Measurements from ENCODE around the gene C2orf68.

DNA sequence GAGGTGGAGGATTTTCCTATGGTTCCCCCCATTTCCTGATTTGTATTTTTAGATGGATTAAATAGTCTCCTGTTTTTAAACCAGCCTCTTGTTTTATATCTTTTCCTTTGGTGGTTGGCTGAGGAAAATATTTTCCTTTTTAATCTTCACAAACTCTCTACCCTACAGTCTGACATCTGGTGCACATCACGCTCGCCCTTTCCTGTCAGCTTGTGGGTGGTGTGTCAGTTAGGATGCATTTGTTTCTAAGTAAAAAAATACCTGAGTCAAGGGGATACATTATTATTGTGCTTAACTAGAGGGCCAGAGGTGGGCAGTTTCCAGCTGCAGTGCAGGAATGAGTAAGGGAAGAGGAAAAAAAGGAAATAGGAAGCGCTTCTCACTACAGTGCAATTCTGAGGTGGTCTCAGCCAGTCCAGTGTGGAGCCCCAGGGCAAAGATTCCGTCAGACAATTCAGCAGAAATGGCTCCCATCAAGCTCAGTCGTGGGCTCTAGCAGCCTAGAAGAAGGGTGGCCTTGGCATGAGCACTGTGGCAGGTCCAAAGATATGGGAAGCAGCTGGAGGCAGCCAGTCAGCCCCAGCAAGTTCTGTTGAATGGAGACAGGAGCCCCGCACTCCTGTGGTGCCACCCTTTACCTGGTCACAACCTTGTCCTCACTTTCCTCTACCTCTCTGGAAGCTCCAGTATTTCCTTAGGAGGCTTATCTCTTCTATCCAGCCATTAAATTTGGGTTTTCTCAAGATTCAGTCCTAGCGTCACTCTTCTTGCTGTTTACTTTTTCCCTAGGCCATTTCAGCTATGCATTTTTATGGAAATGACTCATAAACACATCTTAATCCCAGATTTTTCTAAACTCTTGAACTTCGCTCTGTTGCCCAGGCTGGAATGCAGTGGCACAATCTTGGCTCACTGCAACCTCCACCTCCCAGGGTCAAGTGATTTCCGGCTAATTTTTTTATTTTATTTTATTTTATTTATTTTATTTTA is 37.6 kb upstream of the C2orf68 start:
- TF ChIP-seq GABPA (IDR thresholded peaks at IDR 0.05; ENCODE audit: low read depth, low read length) (no peak), GABPA (CRISPR knock-in tag; IDR thresholded peaks at IDR 0.05; ENCODE audit: low read depth) (no peak), CBX5 (CRISPR knock-in tag; IDR thresholded peaks at IDR 0.05; ENCODE audit: borderline replicate concordance) (no peak), ATF1 (CRISPR knock-in tag; IDR thresholded peaks at IDR 0.05) (no peak), TFDP1 (CRISPR knock-in tag; IDR thresholded peaks at IDR 0.05; ENCODE audit: borderline replicate concordance) (no peak), ZNF720 (CRISPR knock-in tag; IDR thresholded peaks at IDR 0.05) (no peak)
- TF ChIP-seq, protein P1, sequence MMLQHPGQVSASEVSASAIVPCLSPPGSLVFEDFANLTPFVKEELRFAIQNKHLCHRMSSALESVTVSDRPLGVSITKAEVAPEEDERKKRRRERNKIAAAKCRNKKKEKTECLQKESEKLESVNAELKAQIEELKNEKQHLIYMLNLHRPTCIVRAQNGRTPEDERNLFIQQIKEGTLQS (CRISPR knock-in tag; IDR thresholded peaks at IDR 0.05) = no peak
- TF ChIP-seq, protein P2, sequence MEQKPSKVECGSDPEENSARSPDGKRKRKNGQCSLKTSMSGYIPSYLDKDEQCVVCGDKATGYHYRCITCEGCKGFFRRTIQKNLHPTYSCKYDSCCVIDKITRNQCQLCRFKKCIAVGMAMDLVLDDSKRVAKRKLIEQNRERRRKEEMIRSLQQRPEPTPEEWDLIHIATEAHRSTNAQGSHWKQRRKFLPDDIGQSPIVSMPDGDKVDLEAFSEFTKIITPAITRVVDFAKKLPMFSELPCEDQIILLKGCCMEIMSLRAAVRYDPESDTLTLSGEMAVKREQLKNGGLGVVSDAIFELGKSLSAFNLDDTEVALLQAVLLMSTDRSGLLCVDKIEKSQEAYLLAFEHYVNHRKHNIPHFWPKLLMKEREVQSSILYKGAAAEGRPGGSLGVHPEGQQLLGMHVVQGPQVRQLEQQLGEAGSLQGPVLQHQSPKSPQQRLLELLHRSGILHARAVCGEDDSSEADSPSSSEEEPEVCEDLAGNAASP (CRISPR knock-in tag; IDR thresholded peaks at IDR 0.05; ENCODE audit: borderline replicate concordance) = no peak
- TF ChIP-seq, protein P3, sequence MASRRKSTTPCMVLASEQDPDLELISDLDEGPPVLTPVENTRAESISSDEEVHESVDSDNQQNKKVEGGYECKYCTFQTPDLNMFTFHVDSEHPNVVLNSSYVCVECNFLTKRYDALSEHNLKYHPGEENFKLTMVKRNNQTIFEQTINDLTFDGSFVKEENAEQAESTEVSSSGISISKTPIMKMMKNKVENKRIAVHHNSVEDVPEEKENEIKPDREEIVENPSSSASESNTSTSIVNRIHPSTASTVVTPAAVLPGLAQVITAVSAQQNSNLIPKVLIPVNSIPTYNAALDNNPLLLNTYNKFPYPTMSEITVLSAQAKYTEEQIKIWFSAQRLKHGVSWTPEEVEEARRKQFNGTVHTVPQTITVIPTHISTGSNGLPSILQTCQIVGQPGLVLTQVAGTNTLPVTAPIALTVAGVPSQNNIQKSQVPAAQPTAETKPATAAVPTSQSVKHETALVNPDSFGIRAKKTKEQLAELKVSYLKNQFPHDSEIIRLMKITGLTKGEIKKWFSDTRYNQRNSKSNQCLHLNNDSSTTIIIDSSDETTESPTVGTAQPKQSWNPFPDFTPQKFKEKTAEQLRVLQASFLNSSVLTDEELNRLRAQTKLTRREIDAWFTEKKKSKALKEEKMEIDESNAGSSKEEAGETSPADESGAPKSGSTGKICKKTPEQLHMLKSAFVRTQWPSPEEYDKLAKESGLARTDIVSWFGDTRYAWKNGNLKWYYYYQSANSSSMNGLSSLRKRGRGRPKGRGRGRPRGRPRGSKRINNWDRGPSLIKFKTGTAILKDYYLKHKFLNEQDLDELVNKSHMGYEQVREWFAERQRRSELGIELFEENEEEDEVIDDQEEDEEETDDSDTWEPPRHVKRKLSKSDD (CRISPR knock-in tag; IDR thresholded peaks at IDR 0.05; ENCODE audit: low read depth) = no peak
